ENCODE data around the gene ERAP2.

- TF ChIP-seq POLR2A (IDR thresholded peaks at IDR 0.05; ENCODE audit: low read length) (no peak), GATA1 (IDR thresholded peaks at IDR 0.05; ENCODE audit: low read depth, low read length) (no peak)
Observed at GRCh38 chr5:96883871-96884270, 7.6 kb downstream of the ERAP2 start.
